Ectodermal cell (in vitro differentiated cells): Measurements from ENCODE around the gene NFIL3.

Experiments
- H3K27ac ChIP-seq: 2 replicates; pipeline ENCODE4 v1.7.0; 2013; ENCODE audit warnings: mild to moderate bottlenecking, low read depth, low read length; ENCODE audit not compliant: insufficient read depth, poor library complexity, severe bottlenecking
- H3K27me3 ChIP-seq: 2 replicates; pipeline ENCODE4 v1.7.0; 2013; ENCODE audit warnings: mild to moderate bottlenecking, low read length; ENCODE audit not compliant: insufficient read depth, control insufficient read depth, poor library complexity, severe bottlenecking
- H3K36me3 ChIP-seq: one replicate; pipeline ENCODE4 v1.7.0; 2013; ENCODE audit warnings: low read length; ENCODE audit not compliant: control insufficient read depth, insufficient read depth
- H3K4me1 ChIP-seq: one replicate; pipeline ENCODE4 v1.7.0; 2013; ENCODE audit warnings: low read length; ENCODE audit not compliant: control insufficient read depth, insufficient read depth
- H3K4me3 ChIP-seq: 2 replicates; pipeline ENCODE4 v1.7.0; 2013; ENCODE audit warnings: low read depth, low read length, control low read depth; ENCODE audit not compliant: insufficient read depth
- H3K9me3 ChIP-seq: 2 replicates; pipeline ENCODE4 v1.7.0; 2013; ENCODE audit warnings: mild to moderate bottlenecking, low read length, moderate library complexity; ENCODE audit not compliant: control insufficient read depth
- WGBS, 2 experiments: methylation state at CpG; one replicate each; pipeline ENCODE4 v1.1.7; 2013; ENCODE audit warnings: missing lambda C conversion rate in 2 of 2; 5-methylcytosine and 5-hydroxymethylcytosine counted together

NFIL3 gene

GRCh38 chr9:91421971-91422757 lies 1.5 kb downstream of the NFIL3 start:
- H3K36me3 ChIP-seq: no peaks in the 10 kb centered on the region
- H3K4me1 ChIP-seq: peaks cover 16% of the 10 kb centered on the region
- H3K27me3 ChIP-seq: peaks cover 51% of the 10 kb centered on the region
- no peaks in the 10 kb centered on the region for H3K9me3 ChIP-seq
- H3K27ac ChIP-seq: no peak overlapping the region
- 12 to 13% methylated on average over 15 to 16 of the region's 16 CpGs for WGBS, 2 experiments
- H3K4me3 ChIP-seq: peak overlapping the region; percentile 66

DNA sequence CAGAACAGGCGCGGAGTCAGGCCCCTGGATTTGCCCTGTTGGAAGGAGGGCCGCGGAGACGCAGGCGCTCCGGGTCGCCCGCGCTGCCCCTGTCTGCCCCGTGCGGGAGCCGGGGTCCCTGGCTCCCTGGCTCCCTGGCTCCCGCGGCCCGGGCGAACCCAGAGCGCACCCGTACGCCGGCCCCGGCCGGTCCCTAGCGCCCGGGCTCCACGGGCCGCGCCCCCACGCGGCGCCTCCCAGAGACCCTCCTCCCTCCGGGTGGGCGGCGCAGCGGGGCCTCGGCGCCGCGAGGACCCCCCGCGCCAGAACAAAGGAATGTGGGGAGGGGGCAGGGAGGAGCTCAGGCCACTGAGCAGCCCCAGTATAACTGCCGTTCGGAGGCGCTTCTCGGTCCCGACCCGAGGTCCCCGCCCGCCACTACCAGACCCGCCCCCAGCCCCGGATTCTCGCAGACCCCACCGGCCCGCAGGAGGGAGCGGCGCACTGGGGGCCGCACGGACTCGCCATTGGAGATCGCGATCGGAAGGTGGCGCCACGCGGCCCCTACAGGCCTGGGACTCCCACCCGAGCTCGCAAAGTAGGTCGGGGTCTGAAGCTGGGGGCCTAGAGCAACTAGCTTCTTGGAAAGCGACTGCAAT lies 2.4 kb downstream of the NFIL3 start:
- H3K27ac ChIP-seq: no peak overlapping the region
- WGBS, 2 experiments: 1% methylated on average over 68 to 69 of the region's 69 CpGs
- H3K9me3 ChIP-seq: no peaks in the 10 kb centered on the region
- peak overlapping the region; percentile 66 for H3K4me3 ChIP-seq
- peaks cover 49% of the 10 kb centered on the region for H3K27me3 ChIP-seq
- H3K36me3 ChIP-seq: no peaks in the 10 kb centered on the region
- peaks cover 16% of the 10 kb centered on the region for H3K4me1 ChIP-seq

GRCh38 chr9:91420501-91421127 lies 3.0 kb downstream of the NFIL3 start:
- Histone ChIP-seq H3K4me1 (peaks cover 16% of the 10 kb centered on the region), H3K27ac (no peak overlapping the region), H3K27me3 (peaks cover 43% of the 10 kb centered on the region), H3K4me3 (peak overlapping the region; percentile 66), H3K36me3 (no peaks in the 10 kb centered on the region), H3K9me3 (no peaks in the 10 kb centered on the region)
- WGBS, 2 experiments: 55% methylated on average over 16 of the region's 16 CpGs

DNA sequence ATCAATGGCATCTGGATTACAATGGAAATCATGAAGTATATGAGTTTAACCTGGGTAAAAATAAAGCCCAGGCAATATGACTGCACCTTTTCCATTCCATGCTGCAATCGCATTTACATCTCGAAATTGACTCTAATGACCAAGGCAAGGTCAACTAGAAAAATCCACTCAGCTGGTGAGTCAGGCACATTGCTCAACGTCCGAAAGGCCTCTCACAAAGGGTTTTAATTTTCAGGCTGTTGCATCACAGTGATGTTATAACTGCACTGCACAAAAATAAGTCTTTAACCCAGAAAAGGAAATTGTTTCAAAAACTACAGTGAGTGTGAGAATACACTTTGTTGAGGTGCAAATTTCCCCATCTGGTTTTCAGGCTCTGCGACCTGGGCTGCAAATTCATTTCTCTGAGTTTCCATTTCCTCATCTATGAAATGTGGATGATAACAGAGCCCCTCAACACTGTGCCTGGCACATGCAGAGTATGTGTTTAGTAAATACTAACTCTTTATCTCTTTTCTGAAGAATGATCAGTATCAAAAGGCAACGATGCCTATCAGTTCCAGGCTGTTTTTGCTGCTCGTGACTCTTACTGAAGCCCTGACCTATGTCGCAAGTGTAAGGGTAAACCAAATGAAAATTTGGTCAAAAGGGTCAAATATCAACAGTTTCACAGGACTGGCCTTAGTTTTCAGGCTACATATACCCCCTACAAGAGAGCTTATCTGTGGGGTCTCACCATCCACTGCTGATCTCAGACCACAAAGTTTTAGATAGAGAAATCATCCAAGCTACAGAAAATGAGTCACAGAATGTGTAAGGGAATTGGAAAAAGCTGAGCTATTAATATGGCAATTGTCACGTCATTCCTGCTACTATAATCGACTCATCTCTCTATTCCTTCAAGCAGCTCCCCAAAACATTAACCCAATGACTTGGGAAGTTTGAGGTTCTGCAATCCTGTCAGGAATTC lies 4.1 kb downstream of the NFIL3 start:
- Histone ChIP-seq H3K4me1 (peaks cover 12% of the 10 kb centered on the region), H3K27me3 (peaks cover 32% of the 10 kb centered on the region), H3K27ac (no peak overlapping the region), H3K4me3 (no peak overlapping the region), H3K36me3 (no peaks in the 10 kb centered on the region), H3K9me3 (no peaks in the 10 kb centered on the region)
- 88 to 92% methylated on average over 10 of the region's 10 CpGs for WGBS, 2 experiments

DNA sequence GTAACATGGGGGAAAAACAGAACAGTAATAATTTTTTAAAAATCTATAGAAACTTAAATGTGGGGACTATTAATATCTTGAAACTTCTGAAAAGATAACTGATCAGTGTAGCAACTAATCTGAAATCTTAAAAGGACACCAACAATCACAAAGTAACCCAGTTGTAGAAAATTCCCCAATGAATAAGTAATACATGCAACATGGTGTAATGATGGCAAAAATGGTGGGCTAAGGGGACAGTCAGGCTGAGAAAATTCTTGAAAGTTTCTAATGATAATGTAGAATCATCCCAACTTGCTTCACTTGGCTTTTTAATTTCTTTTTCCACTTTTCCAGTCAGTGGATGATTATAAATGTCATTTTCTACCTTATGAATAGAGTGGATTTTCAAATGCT lies 5.4 kb downstream of the NFIL3 start:
- H3K4me1 ChIP-seq: peaks cover 11% of the 10 kb centered on the region
- H3K27ac ChIP-seq: no peak overlapping the region
- no peaks in the 10 kb centered on the region for H3K36me3 ChIP-seq
- H3K27me3 ChIP-seq: peaks cover 26% of the 10 kb centered on the region
- H3K4me3 ChIP-seq: no peak overlapping the region
- H3K9me3 ChIP-seq: no peaks in the 10 kb centered on the region

GRCh38 chr9:91417602-91418214 lies 5.9 kb downstream of the NFIL3 start:
- Histone ChIP-seq H3K36me3 (no peaks in the 10 kb centered on the region), H3K27me3 (peaks cover 24% of the 10 kb centered on the region), H3K4me1 (peaks cover 9% of the 10 kb centered on the region), H3K4me3 (no peak overlapping the region), H3K27ac (no peak overlapping the region), H3K9me3 (no peaks in the 10 kb centered on the region)
- WGBS, 2 experiments: 92 to 97% methylated on average over 5 to 8 of the region's 9 CpGs

- Histone ChIP-seq H3K9me3 (no peaks in the 10 kb centered on the region), H3K27me3 (peaks cover 10% of the 10 kb centered on the region), H3K4me1 (no peaks in the 10 kb centered on the region), H3K27ac (no peak overlapping the region), H3K36me3 (no peaks in the 10 kb centered on the region), H3K4me3 (no peak overlapping the region)
- WGBS, 2 experiments: 73 to 97% methylated on average over 2 to 4 of the region's 4 CpGs
Observed at GRCh38 chr9:91416096-91416712, 7.4 kb downstream of the NFIL3 start.

DNA sequence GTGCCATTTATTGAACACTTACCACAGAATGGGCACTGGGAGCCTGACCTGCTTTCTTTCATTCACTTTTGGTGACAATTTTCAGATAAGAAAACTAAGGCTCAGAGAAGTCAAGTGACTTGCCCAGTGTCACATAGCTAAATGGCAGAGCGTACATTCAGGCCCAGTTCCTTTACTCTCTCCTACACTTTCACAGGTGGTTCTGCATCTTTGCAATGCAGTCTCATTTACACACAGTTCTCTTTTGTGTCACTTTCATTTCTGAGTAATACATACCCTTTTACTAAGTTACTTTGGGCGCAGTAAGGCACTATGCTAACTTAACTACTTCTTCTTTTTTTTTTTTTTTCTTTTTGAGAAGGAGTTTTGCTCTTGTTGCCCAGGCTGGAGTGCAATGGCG lies 8.3 kb downstream of the NFIL3 start:
- H3K36me3 ChIP-seq: peaks cover 5% of the 10 kb centered on the region
- H3K4me1 ChIP-seq: no peaks in the 10 kb centered on the region
- H3K9me3 ChIP-seq: no peaks in the 10 kb centered on the region
- peaks cover 1% of the 10 kb centered on the region for H3K27me3 ChIP-seq
- H3K27ac ChIP-seq: no peak overlapping the region
- no peak overlapping the region for H3K4me3 ChIP-seq
- 85 to 94% methylated on average over 2 to 3 of the region's 3 CpGs for WGBS, 2 experiments

- no peak overlapping the region for H3K4me3 ChIP-seq
- 91 to 98% methylated on average over 2 of the region's 2 CpGs for WGBS, 2 experiments
- H3K4me1 ChIP-seq: no peaks in the 10 kb centered on the region
Observed at GRCh38 chr9:91412941-91413340, 10.7 kb downstream of the NFIL3 start.

More at GRCh38 chr9:91412941-91413340, 10.7 kb downstream of the NFIL3 start:
- peaks cover 16% of the 10 kb centered on the region for H3K36me3 ChIP-seq
- H3K9me3 ChIP-seq: no peaks in the 10 kb centered on the region
- no peaks in the 10 kb centered on the region for H3K27me3 ChIP-seq
- no peak overlapping the region for H3K27ac ChIP-seq
